GM13977 (cell line): ENCODE measurements around the gene RARA.

Experiments used
- DNase-seq: peaks from one replicate; pipeline ENCODE4 v3.0.0; 2012; ENCODE audit warnings: low spot score
- in situ Hi-C: fragments of 300-500 bp; cut with MboI; formaldehyde crosslinking; loops from one replicate; pipeline ENCODE4 v1.12.0; 2022; ENCODE audit warnings: low sequenced_read_pairs, low pct_unique_long_range_greater_than_20kb, mixed read lengths, inconsistent platforms; ENCODE audit not compliant: unreplicated experiment
- TF ChIP-seq, protein P1 (sequence below): IDR thresholded peaks from 2 replicates; pipeline ENCODE4 v1.5.1; 2012; ENCODE audit warnings: mild to moderate bottlenecking, control low read depth; ENCODE audit not compliant: insufficient read depth; ENCODE audit errors: extremely low read depth, missing control alignments

RARA gene

GRCh38 chr17:40323391-40324381, 14.7 kb downstream of the RARA start:
- in situ Hi-C loops = no loop called here
- TF ChIP-seq, protein P1, sequence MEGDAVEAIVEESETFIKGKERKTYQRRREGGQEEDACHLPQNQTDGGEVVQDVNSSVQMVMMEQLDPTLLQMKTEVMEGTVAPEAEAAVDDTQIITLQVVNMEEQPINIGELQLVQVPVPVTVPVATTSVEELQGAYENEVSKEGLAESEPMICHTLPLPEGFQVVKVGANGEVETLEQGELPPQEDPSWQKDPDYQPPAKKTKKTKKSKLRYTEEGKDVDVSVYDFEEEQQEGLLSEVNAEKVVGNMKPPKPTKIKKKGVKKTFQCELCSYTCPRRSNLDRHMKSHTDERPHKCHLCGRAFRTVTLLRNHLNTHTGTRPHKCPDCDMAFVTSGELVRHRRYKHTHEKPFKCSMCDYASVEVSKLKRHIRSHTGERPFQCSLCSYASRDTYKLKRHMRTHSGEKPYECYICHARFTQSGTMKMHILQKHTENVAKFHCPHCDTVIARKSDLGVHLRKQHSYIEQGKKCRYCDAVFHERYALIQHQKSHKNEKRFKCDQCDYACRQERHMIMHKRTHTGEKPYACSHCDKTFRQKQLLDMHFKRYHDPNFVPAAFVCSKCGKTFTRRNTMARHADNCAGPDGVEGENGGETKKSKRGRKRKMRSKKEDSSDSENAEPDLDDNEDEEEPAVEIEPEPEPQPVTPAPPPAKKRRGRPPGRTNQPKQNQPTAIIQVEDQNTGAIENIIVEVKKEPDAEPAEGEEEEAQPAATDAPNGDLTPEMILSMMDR = no peak
- DNase-seq = no peak

DNA sequence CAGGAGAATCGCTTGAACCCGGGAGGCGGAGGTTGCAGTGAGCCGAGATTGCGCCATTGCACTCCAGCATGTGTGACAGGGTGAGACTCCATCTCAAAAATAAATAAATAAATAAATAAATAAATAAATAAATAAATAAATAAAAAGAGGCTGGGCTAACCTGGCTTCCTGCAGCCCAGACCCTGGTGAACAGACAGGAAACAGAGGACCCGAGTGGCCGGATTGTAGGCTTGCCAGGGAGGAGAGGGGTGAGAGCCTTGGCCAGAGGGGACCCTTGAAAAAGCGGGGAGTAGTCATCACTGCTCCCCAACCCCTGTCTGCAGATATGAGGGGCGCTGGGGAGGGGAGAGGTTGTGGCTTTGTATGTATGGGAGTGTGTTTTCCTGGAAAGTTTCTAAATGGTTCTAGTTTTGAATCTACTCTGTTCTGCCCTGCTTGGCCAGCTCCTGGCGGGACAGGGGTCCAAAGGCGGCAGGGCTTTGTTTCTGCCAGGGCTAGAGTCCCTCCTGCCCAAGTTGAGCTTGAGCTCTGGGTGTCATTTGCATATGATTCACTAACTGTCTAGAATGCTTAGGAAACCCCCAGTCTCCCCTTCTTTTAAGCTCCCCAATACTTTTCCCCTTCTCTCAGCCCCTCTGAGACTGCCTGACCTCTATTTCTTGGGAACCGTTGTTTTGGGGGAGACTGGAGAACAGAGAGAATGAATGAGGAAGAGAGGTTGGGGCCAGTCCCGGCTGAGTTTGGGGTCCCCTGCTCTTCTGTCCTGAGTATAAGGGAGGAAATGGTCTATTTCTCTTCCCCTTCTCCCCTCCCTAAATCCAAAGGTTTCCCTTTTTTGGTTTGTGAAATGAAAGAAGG, 16.4 kb downstream of the RARA start:
- peak; percentile 79 for DNase-seq
- TF ChIP-seq, protein P1 = no peak
- in situ Hi-C loops = no loop called here

- TF ChIP-seq, protein P1 = no peak
- in situ Hi-C loops = no loop called here
- DNase-seq = peak; percentile 64
These were observed 17.2 kb downstream of the RARA start for GRCh38 chr17:40326014-40326831.

GRCh38 chr17:40326832-40327199, 17.8 kb downstream of the RARA start:
- DNase-seq = no peak
- in situ Hi-C loops = no loop called here
- TF ChIP-seq, protein P1 = no peak

GRCh38 chr17:40327244-40327729, 18.3 kb downstream of the RARA start:
- TF ChIP-seq, protein P1 = no peak
- in situ Hi-C loops = no loop called here

More at GRCh38 chr17:40327244-40327729, 18.3 kb downstream of the RARA start:
- no peak for DNase-seq
